Ovary (tissue), 3 donors: ENCODE data around the gene NAALADL2.
"Not testable (repeated sequence)": the region's sequence is repeated elsewhere in the genome, so short reads cannot be mapped to it uniquely, and the experiment has no call there.

Experiments
- EP300 ChIP-seq: sonication (generic); formaldehyde crosslinking; IDR thresholded peaks from one replicate; pipeline ENCODE4 v1.6.1; 2017; ENCODE audit warnings: antibody characterized with exemption
- TF ChIP-seq, protein P1 (sequence below), 3 donors: fragments of 450-650 bp in 2 of 3; fragments of 200-600 bp in 1 of 3; IDR thresholded peaks; one replicate each; pipeline versions ENCODE4 v1.5.1 to v1.8.0; 2016 to 2022; ENCODE audit warnings: antibody characterized with exemption in 3 of 3, mild to moderate bottlenecking in 1 of 3
- donor health status: DM: no; HTN: no; CAD: no.

GRCh38 chr3:175822766-175823491 is 963.8 kb downstream of the NAALADL2 start:
- TF ChIP-seq, protein P1, sequence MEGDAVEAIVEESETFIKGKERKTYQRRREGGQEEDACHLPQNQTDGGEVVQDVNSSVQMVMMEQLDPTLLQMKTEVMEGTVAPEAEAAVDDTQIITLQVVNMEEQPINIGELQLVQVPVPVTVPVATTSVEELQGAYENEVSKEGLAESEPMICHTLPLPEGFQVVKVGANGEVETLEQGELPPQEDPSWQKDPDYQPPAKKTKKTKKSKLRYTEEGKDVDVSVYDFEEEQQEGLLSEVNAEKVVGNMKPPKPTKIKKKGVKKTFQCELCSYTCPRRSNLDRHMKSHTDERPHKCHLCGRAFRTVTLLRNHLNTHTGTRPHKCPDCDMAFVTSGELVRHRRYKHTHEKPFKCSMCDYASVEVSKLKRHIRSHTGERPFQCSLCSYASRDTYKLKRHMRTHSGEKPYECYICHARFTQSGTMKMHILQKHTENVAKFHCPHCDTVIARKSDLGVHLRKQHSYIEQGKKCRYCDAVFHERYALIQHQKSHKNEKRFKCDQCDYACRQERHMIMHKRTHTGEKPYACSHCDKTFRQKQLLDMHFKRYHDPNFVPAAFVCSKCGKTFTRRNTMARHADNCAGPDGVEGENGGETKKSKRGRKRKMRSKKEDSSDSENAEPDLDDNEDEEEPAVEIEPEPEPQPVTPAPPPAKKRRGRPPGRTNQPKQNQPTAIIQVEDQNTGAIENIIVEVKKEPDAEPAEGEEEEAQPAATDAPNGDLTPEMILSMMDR (IDR thresholded peaks at IDR 0.05), result not testable (repeated sequence)
- not testable (repeated sequence) for TF ChIP-seq EP300
